Suppressor macrophage treated with lipopolysaccharide for 4 hours (primary cell): ENCODE measurements around the gene PTCH2.
"Not testable (repeated sequence)": the region's sequence is repeated elsewhere in the genome, so short reads cannot be mapped to it uniquely, and the experiment has no call there.

Experiments used
- DNase-seq: peaks from one replicate; pipeline ENCODE4 v3.0.0-alpha.2; 2020

PTCH2 gene

GRCh38 chr1:44835738-44836675 is 7.0 kb downstream of the PTCH2 start:
- DNase-seq, result peak; percentile 85

- no peak for DNase-seq
These were observed 8.7 kb downstream of the PTCH2 start for GRCh38 chr1:44834328-44834727.

- DNase-seq, result no peak
These were observed 10.9 kb downstream of the PTCH2 start for GRCh38 chr1:44832056-44832705.

GRCh38 chr1:44831516-44831915 is 11.5 kb downstream of the PTCH2 start:
- no peak for DNase-seq

- no peak for DNase-seq
These were observed 12.2 kb downstream of the PTCH2 start for GRCh38 chr1:44830900-44831304.

GRCh38 chr1:44829506-44830384 is 13.3 kb downstream of the PTCH2 start:
- DNase-seq, result no peak

GRCh38 chr1:44828841-44829440 is 14.1 kb downstream of the PTCH2 start:
- no peak for DNase-seq

GRCh38 chr1:44828003-44828651 is 14.9 kb downstream of the PTCH2 start:
- no peak for DNase-seq

- DNase-seq, result no peak
These were observed 15.7 kb downstream of the PTCH2 start for GRCh38 chr1:44827197-44828002.

- peak; percentile 80 for DNase-seq
These were observed 16.5 kb downstream of the PTCH2 start for GRCh38 chr1:44826375-44827196.

GRCh38 chr1:44824392-44824791 is 18.7 kb downstream of the PTCH2 start:
- DNase-seq, result not testable (repeated sequence)

- no peak for DNase-seq
These were observed 20.0 kb downstream of the PTCH2 start for GRCh38 chr1:44822981-44823451.

- DNase-seq, result no peak
These were observed 20.8 kb downstream of the PTCH2 start for GRCh38 chr1:44822131-44822701.

- DNase-seq, result no peak
These were observed 21.8 kb downstream of the PTCH2 start for GRCh38 chr1:44821240-44821715.

GRCh38 chr1:44820328-44821239 is 22.5 kb downstream of the PTCH2 start:
- no peak for DNase-seq

- DNase-seq, result peak; percentile 88
These were observed 23.3 kb downstream of the PTCH2 start for GRCh38 chr1:44819608-44820327.

- no peak for DNase-seq
These were observed 23.9 kb downstream of the PTCH2 start for GRCh38 chr1:44819196-44819607.
